Tibial nerve (tissue), 4 donors: ENCODE results near the gene PHLPP2. TPM values are rescaled to one million over a fixed set of nuclear protein-coding genes. Genes with fewer than 3 reads are reported as not detected.

Experiments used
- small RNA-seq: library from RNA; depleted of rRNA; stranded (forward); fragments of <200 nt; gene quantifications from one replicate; pipeline ENCODE3, GENCODE V24; 2016
- total RNA-seq, 4 donors: library from RNA; depleted of rRNA; stranded (reverse); fragments of >200 nt; gene quantifications; one replicate each; pipeline ENCODE4 v1.1.0, GENCODE V29; 2016

PHLPP2 gene
- total RNA-seq, 4 donors from 2014 or later: 13.8 to 18.2 (median 16.2) TPM

Small RNA genes within 50 kb of the gene (small RNA-seq; reads per million reads assigned to genes)
- gene RNU6-208P (not detected), gene SNORA70D (not detected), gene SNORD71 (62,099 reads per million, percentile 100 among the genes with 10 or more reads in this experiment)

Other genes with a start within 250 kb of the PHLPP2 start
- 10 to 100 TPM in 1 of 4 donors, 1 to 10 TPM in 3; 5.7 to 11.1 (median 7.8) TPM for gene ZNF19, start 235.4 kb downstream of the PHLPP2 start, total RNA-seq
- not detected for gene CHST4, start 198.3 kb downstream of the PHLPP2 start, total RNA-seq
- gene TAT, start 147.6 kb downstream of the PHLPP2 start, total RNA-seq: under 1 TPM in 1 of 4 donors, not detected in 3; 0.20 TPM
- under 1 TPM in 1 of 4 donors, not detected in 3; 0.60 TPM for gene MARVELD3, start 98.5 kb downstream of the PHLPP2 start, total RNA-seq
- gene AP1G1, start 84.1 kb upstream of the PHLPP2 start, total RNA-seq: 100 to 1,000 TPM in 1 of 4 donors, 10 to 100 TPM in 3; 68.4 to 100 (median 95.6) TPM
- 10 to 100 TPM; 24.9 to 35.1 (median 30.0) TPM for gene ATXN1L, start 121.3 kb upstream of the PHLPP2 start, total RNA-seq
- 10 to 100 TPM in 1 of 4 donors, 1 to 10 TPM in 3; 3.5 to 18.9 (median 4.3) TPM for gene ZNF821, start 159.5 kb upstream of the PHLPP2 start, total RNA-seq
- 100 to 1,000 TPM; 169 to 244 (median 204) TPM for gene IST1, start 170.8 kb upstream of the PHLPP2 start, total RNA-seq